GM21717 (cell line): ENCODE data around the gene PSEN2.
"Not testable (repeated sequence)": the region's sequence is repeated elsewhere in the genome, so short reads cannot be mapped to it uniquely, and the experiment has no call there.

ENCODE experiments used
- ATAC-seq: cut with Tn5 transposase; IDR thresholded peaks from one replicate; pipeline ENCODE4 v1.9.1; 2021; ENCODE audit warnings: mild to moderate bottlenecking, moderate library complexity; ENCODE audit not compliant: unreplicated experiment

PSEN2 gene

GRCh38 chr1:226870401-226871279, at the start of gene PSEN2:
PSEN2 (plus strand) TSS chr1:226870616; CDS start chr1:226881908, 11,292 bp downstream.
- ATAC-seq, result peak; percentile 95

GRCh38 chr1:226820941-226821718, 49.3 kb upstream of the PSEN2 start:
- no peak for ATAC-seq

- no peak for ATAC-seq
Observed at GRCh38 chr1:226821719-226822085, 48.7 kb upstream of the PSEN2 start.

- ATAC-seq, result no peak
Observed at GRCh38 chr1:226823643-226824042, 46.8 kb upstream of the PSEN2 start.

GRCh38 chr1:226825037-226825745, 45.2 kb upstream of the PSEN2 start:
- ATAC-seq, result no peak

- no peak for ATAC-seq
Observed at GRCh38 chr1:226825746-226826100, 44.7 kb upstream of the PSEN2 start.

- no peak for ATAC-seq
Observed at GRCh38 chr1:226826479-226827261, 43.7 kb upstream of the PSEN2 start.

- ATAC-seq, result no peak
Observed at GRCh38 chr1:226827458-226827857, 43.0 kb upstream of the PSEN2 start.

GRCh38 chr1:226827968-226828513, 42.4 kb upstream of the PSEN2 start:
- ATAC-seq, result peak; percentile 92

GRCh38 chr1:226829105-226829504, 41.3 kb upstream of the PSEN2 start:
- no peak for ATAC-seq

GRCh38 chr1:226831953-226832352, 38.5 kb upstream of the PSEN2 start:
- no peak for ATAC-seq

GRCh38 chr1:226832613-226833012, 37.8 kb upstream of the PSEN2 start:
- ATAC-seq, result no peak

GRCh38 chr1:226834179-226834578, 36.2 kb upstream of the PSEN2 start:
- ATAC-seq, result not testable (repeated sequence)

- ATAC-seq, result not testable (repeated sequence)
Observed at GRCh38 chr1:226835396-226835795, 35.0 kb upstream of the PSEN2 start.

- ATAC-seq, result not testable (repeated sequence)
Observed at GRCh38 chr1:226837966-226838365, 32.5 kb upstream of the PSEN2 start.

GRCh38 chr1:226838456-226838855, 32.0 kb upstream of the PSEN2 start:
- ATAC-seq, result no peak

- ATAC-seq, result peak; percentile 67
Observed at GRCh38 chr1:226845624-226846023, 24.8 kb upstream of the PSEN2 start.

GRCh38 chr1:226846786-226847185, 23.6 kb upstream of the PSEN2 start:
- ATAC-seq, result no peak

GRCh38 chr1:226854548-226854947, 15.9 kb upstream of the PSEN2 start:
- ATAC-seq, result not testable (repeated sequence)

GRCh38 chr1:226862890-226863289, 7.5 kb upstream of the PSEN2 start:
- ATAC-seq, result no peak
